ENCODE results near the gene GSTK1.
A peak's percentile ranks its signal among the peaks of the same experiment; 100 is the strongest.

The GSTK1 gene

DNA sequence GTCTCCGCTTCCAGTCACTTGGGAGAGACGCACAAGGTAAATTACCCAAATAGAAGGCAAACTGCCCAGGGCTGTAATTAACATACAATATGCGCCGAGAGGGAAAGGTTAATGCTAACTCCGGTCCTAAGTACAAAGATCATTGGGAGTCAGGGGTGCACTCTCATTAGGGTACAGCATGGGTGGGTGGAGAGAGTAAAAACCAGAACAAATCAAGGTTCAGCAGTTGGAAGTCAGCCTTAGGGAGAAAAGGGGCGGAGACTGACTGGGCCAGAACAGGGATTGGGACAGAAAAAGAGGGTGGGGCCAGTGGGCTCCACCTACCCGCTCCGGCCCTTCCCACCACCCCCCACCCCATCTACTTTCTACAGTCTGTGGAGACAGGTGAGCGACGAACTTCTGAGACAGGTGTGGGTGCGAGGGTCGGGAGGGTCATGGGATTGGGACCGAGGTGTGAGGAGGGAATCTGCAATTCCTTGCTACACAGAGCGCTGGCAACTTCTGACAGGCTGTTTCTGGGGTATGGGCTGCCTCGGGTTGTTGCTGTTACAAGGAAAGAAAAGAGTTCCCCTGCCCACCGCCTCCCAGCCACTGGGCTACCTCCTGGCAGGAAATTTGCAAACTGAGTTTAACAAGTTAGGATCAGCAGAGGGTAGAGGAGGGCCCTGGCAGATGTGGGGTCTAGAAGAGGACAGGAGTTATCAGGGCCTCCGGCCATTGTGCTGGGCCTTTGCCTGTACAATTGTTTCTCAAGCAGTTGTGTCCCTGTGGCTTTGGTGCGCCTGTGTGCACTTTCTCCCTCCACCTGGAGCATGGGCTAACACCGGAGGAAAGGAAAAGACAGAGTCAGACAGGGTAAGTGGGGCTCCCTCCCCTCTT lies 21.6 kb downstream of the GSTK1 start, which contains the start of gene TMEM139:
TMEM139 (plus strand) TSS at position 368 of the 879 bp plus-strand sequence. CDS start 1,000 bp downstream, outside the sequence.
- Histone ChIP-seq H3F3A (ENCODE audit: control insufficient read depth, insufficient read depth) (0 out of 2 replicates have a peak, but pooled peaks cover 5% of the 10 kb centered on the region), H3K79me2 (ENCODE audit: control insufficient read depth, low read length) (peaks cover 16% of the 10 kb centered on the region), H3K4me2 (ENCODE audit: low read length) (peak within 1 kb of the TSS; percentile 86), H3K27me3 (ENCODE audit: control insufficient read depth, low read length) (no peaks in the 10 kb centered on the region), H3K9me3 (ENCODE audit: control insufficient read depth, insufficient read depth, low read length) (peaks cover 7% of the 10 kb centered on the region), H3K27ac (ENCODE audit: low read depth, low read length) (peak within 1 kb of the TSS; percentile 51), H3K4me3 (ENCODE audit: low read length) (peak within 1 kb of the TSS; percentile 67), H3K36me3 (ENCODE audit: control insufficient read depth, low read length) (peaks cover 20% of the 10 kb centered on the region), H3K4me1 (ENCODE audit: control insufficient read depth, low read length) (peaks cover 37% of the 10 kb centered on the region), H4K20me1 (ENCODE audit: control insufficient read depth, insufficient read depth, low read depth, low read length) (peaks cover 10% of the 10 kb centered on the region; the same call in 1 of the 2 replicates), H3K9me2 (replicated peaks; ENCODE audit: control insufficient read depth, low read length) (no peaks in the 10 kb centered on the region)
- no peak for TF ChIP-seq EZH2phosphoT487 (IDR thresholded peaks at IDR 0.05; ENCODE audit: borderline replicate concordance, low read length)
- TF ChIP-seq, protein P1, sequence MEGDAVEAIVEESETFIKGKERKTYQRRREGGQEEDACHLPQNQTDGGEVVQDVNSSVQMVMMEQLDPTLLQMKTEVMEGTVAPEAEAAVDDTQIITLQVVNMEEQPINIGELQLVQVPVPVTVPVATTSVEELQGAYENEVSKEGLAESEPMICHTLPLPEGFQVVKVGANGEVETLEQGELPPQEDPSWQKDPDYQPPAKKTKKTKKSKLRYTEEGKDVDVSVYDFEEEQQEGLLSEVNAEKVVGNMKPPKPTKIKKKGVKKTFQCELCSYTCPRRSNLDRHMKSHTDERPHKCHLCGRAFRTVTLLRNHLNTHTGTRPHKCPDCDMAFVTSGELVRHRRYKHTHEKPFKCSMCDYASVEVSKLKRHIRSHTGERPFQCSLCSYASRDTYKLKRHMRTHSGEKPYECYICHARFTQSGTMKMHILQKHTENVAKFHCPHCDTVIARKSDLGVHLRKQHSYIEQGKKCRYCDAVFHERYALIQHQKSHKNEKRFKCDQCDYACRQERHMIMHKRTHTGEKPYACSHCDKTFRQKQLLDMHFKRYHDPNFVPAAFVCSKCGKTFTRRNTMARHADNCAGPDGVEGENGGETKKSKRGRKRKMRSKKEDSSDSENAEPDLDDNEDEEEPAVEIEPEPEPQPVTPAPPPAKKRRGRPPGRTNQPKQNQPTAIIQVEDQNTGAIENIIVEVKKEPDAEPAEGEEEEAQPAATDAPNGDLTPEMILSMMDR (IDR thresholded peaks at IDR 0.05; ENCODE audit: low read depth, low read length, poor library complexity, severe bottlenecking), result no peak

GRCh38 chr7:143285470-143285778 lies 22.2 kb downstream of the GSTK1 start:
- no peak overlapping the region for H3K4me2 ChIP-seq (ENCODE audit: low read length)
- H3K4me3 ChIP-seq (ENCODE audit: low read length), result no peak overlapping the region
- TF ChIP-seq, protein P1 (IDR thresholded peaks at IDR 0.05; ENCODE audit: low read depth, low read length, poor library complexity, severe bottlenecking), result no peak
- TF ChIP-seq EZH2phosphoT487 (IDR thresholded peaks at IDR 0.05; ENCODE audit: borderline replicate concordance, low read length), result no peak
- peaks cover 40% of the 10 kb centered on the region for H3K4me1 ChIP-seq (ENCODE audit: control insufficient read depth, low read length)
- no peaks in the 10 kb centered on the region for H3K9me2 ChIP-seq (replicated peaks; ENCODE audit: control insufficient read depth, low read length)
- no peak overlapping the region for H3K27ac ChIP-seq (ENCODE audit: low read depth, low read length)
- peaks cover 12% of the 10 kb centered on the region; the same call in 1 of the 2 replicates for H4K20me1 ChIP-seq (ENCODE audit: control insufficient read depth, insufficient read depth, low read depth, low read length)
- H3K36me3 ChIP-seq (ENCODE audit: control insufficient read depth, low read length), result peaks cover 26% of the 10 kb centered on the region
- H3K79me2 ChIP-seq (ENCODE audit: control insufficient read depth, low read length), result peaks cover 22% of the 10 kb centered on the region
- peaks cover 7% of the 10 kb centered on the region for H3K9me3 ChIP-seq (ENCODE audit: control insufficient read depth, insufficient read depth, low read length)
- 0 out of 2 replicates have a peak, but pooled peaks cover 5% of the 10 kb centered on the region for H3F3A ChIP-seq (ENCODE audit: control insufficient read depth, insufficient read depth)
- no peaks in the 10 kb centered on the region for H3K27me3 ChIP-seq (ENCODE audit: control insufficient read depth, low read length)

- Histone ChIP-seq H3K9me3 (ENCODE audit: control insufficient read depth, insufficient read depth, low read length) (peaks cover 7% of the 10 kb centered on the region), H3K27me3 (ENCODE audit: control insufficient read depth, low read length) (no peaks in the 10 kb centered on the region), H3K9me2 (replicated peaks; ENCODE audit: control insufficient read depth, low read length) (no peaks in the 10 kb centered on the region), H4K20me1 (ENCODE audit: control insufficient read depth, insufficient read depth, low read depth, low read length) (peaks cover 18% of the 10 kb centered on the region; the same call in 1 of the 2 replicates), H3K27ac (ENCODE audit: low read depth, low read length) (no peak overlapping the region), H3K4me3 (ENCODE audit: low read length) (no peak overlapping the region), H3K4me2 (ENCODE audit: low read length) (no peak overlapping the region), H3K36me3 (ENCODE audit: control insufficient read depth, low read length) (peaks cover 31% of the 10 kb centered on the region), H3F3A (ENCODE audit: control insufficient read depth, insufficient read depth) (no peaks in the 10 kb centered on the region), H3K79me2 (ENCODE audit: control insufficient read depth, low read length) (peaks cover 28% of the 10 kb centered on the region), H3K4me1 (ENCODE audit: control insufficient read depth, low read length) (peaks cover 45% of the 10 kb centered on the region)
- TF ChIP-seq, protein P1 (IDR thresholded peaks at IDR 0.05; ENCODE audit: low read depth, low read length, poor library complexity, severe bottlenecking), result no peak
- TF ChIP-seq EZH2phosphoT487 (IDR thresholded peaks at IDR 0.05; ENCODE audit: borderline replicate concordance, low read length), result no peak
Measured at GRCh38 chr7:143285806-143286521, 22.7 kb downstream of the GSTK1 start.
